Uterus (tissue), 2 donors: ENCODE results near the gene RAN.

ENCODE experiments used
- CTCF ChIP-seq, 4 experiments: fragments of 200-600 bp in 2 of 4; fragments of 450-650 bp in 2 of 4; sonication (generic) in 2 of 4; IDR thresholded peaks; one replicate each; pipeline ENCODE4 v1.5.1; 2016 to 2019; ENCODE audit warnings: antibody characterized with exemption in 4 of 4, mild to moderate bottlenecking in 2 of 4, moderate library complexity in 1 of 4
- POLR2A ChIP-seq, 2 donors: fragments of 450-650 bp; IDR thresholded peaks; one replicate each; pipeline ENCODE4 v1.6.1; 2016; ENCODE audit warnings: antibody characterized with exemption in 2 of 2, mild to moderate bottlenecking in 1 of 2, moderate library complexity in 1 of 2

DNA sequence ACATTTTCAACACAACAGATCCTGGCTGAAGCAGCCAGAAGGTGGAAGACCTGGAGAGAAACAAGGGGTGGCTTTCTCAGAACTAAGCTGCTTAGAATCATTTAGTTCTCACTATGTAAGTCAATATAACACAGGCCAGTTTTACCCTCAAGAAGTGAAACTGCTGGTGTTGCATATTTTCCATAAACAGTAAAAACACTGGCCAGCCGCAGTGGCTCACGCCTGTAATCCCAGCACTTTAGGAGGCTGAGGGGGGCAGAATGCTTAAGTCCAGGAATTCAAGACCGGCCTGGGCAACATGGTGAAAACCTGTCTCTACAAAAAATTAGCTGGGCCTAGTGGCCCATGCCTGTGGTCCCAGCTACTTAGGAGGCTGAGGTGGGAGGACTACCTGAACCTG lies 44.4 kb upstream of the RAN start:
- no peak for TF ChIP-seq CTCF (IDR thresholded peaks at IDR 0.05)
- TF ChIP-seq POLR2A (IDR thresholded peaks at IDR 0.05), result no peak
